HG02981 (cell line): ENCODE data around the gene CHRNG.

Source experiments
- ATAC-seq: cut with Tn5 transposase; IDR thresholded peaks from one replicate; pipeline ENCODE4 v1.9.1; 2021; ENCODE audit warnings: mild to moderate bottlenecking, moderate library complexity; ENCODE audit not compliant: unreplicated experiment

The CHRNG gene

DNA sequence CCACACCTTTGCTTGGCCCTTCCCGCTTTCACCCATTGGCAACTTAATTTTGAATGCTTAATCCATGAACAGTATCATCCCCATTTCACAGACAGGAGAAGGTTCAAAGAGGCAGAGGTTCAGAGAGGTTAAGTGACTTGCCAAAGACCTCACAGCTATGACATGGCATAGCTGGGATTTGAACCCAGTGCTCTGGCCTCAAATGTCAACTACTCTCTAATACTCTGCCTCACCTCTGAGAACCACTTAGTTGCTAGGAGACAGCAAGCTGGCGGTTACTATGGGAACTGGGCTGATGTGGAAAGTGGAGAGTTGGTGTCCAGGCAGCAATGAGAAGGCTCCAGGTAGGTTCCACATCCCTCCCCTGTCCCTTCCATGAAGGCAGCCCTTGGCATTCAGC lies 35.1 kb upstream of the CHRNG start:
- ATAC-seq: no peak

DNA sequence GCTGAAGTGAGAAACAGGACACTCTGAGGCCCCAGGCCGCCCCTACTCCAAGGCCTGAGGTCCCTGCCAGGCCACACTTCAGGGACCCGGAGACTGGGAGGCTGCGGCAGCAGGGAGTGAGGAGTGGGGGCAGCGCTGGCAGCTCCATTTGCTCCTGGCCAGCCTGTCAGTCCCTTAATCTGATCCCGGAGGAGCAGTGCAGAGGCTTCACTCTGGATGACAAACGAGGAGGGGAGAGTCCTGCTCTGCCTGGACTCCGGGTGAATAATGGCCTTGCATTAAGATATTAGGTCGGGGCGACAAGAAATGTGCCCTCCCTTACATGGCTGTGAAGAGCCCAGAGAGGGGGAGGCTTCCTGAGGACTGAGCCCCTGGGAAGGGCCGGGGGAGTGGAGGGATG lies 33.6 kb upstream of the CHRNG start:
- ATAC-seq: no peak

DNA sequence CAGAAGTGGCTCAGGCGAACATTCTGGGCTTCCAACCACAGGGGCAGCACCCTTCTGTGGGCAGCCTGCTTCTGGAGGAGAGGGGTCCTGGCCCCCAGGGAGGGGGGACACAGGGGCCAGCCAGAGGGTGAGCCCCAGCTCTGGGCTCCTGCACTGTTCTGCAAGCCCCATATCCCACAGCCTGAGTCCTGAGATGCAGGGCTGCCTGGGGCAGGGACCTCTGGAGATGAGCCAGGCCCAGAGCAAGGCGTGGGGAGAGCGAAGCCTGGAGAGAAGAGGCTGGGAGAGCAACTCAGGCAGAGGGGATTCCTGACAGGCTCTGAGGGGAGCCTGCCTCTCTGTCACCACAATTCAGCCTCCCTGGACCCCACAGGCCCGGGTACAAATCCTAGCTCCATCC lies 32.8 kb upstream of the CHRNG start:
- no peak for ATAC-seq

DNA sequence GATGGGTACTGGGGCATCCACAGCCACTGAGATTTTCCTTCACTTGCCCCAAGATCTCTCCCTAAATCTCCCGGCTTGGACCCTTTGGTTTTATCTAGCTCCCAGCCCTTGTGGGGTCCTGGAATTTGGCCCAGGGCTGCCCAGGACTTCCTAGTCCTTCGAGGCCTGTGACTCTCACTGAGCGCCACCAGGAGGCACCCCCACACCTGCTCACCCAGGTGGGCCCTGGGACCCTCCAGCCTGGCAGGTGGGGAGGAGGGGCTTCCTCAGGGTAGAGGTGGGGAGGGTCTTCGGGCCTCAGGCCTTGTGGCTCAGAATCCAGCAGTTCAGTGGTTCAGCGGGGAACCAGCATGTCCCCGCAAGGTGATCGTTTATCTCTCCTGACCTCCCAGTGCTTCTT lies 31.2 kb upstream of the CHRNG start:
- ATAC-seq: no peak

DNA sequence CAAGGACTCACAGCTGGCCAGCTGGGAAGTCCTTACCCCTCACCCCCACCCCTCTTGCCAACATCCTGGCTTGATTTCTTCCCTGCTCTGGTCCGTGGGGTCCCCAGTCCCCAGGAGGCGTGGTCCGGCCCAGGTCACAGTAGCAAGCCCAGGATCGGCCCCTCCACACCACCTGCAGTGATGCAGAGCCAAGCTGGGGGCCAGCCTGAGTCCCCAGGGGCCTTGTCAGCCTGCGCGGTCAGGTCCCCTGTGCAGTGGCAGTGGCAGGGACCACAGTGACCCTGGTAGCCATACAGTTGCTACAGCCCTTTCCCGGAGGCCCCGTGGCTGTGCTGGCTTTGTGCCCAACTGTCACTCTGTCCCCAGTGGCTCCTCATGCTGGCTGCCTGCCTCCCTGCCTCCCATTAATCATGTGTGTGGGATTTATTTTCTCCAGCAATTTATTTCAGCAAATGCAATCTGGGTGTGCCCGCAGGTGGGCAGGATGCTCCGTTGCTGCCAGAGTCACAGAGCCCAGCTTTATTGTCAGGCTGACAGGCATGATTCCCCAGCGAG lies 28.1 kb upstream of the CHRNG start:
- ATAC-seq: no peak

DNA sequence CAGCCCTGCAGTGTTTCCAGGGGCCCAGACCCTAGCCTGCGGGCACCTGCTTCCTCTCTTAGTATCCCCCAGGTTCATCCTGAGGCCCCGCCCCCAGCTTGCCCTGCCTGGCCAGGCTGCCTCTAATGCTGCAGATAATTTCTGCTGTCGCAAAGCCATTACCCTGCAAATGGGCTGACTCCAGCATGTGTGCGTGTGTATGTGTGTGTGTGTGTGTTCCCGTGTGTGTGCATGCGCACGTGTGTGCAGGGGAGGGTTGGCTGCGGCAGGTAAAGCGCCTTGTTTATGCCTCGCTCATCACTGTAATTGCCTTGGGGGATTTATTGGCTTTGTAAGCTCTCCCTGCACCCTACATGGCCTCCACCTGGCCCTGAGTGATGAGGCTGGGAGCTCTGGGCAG lies 26.9 kb upstream of the CHRNG start:
- ATAC-seq: no peak

DNA sequence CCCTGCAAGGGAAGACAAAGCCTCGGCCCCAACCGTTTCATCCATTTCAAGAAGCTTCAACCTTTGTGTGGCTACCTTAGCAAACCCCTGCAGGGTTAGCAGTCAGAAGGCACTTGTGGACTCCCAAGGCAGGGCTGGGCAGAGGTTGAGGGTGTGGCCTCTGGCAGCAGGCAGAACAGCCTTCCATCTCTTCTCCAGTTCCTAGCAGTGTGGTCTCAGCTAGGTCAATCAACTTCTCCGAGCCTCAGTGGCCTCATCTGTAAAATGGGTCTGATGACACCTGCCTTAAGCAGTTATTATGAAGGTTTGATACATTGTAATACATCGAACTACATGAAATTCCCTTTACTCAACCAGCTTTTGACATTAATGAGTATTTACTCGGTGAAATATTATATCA lies 26.1 kb upstream of the CHRNG start:
- no peak for ATAC-seq

DNA sequence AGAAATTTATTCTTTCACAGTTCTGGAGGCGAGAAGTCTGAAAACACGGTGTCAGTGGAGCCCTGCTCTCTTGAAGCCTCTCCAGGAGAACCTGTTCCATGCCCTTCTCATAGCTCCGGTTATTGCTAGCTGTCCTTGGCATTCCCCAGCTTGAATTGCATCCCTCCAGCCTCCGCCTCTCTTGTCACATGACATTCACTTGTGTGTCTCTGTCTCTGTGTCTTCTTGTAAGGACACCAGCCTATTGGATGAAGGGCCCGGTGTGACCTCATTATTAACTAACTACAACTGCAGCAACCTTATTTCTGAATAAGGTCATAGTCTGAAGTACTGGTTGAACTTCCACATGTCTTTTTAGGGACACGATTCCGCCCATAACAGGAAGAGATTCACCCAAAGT lies 23.9 kb upstream of the CHRNG start:
- no peak for ATAC-seq

DNA sequence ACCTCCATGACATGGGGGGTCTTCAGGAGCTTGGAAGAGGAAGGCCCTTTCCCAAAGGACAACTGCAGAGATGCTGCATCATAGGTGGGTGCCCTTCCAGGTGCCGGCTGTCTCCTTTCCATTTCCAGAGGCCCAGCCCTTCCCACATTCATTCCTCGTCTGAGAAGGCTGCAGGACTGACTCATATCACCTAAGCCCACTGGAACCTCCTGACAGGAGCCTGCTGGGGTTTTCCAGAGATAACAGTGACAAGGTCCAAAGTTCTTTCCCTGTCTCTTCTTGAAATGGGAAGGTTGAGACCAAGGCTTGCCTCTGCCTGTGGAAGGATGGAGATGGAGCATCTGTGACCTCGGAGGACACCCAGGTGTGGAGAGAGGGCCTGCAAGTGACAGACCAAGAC lies 22.9 kb upstream of the CHRNG start:
- no peak for ATAC-seq

DNA sequence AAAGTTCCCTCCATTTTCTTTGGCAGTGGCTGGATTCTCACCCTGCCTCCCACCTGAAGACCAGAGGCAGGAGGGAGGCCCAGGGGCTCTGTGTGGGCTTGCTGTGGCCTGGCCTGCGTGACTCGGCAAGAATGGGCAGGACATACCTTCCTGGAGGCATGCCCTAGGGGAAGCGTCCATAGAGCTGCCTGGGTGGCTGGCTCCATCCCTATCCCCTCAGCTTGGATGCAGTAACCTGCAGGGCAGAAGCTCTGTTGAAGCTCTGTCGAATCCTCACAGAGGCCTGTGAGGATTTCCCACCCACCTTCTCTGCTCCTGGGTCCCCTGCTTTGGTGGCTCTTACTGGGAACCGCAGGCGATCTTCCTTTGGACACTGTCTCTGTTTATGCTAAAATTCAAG lies 20.6 kb upstream of the CHRNG start:
- no peak for ATAC-seq

DNA sequence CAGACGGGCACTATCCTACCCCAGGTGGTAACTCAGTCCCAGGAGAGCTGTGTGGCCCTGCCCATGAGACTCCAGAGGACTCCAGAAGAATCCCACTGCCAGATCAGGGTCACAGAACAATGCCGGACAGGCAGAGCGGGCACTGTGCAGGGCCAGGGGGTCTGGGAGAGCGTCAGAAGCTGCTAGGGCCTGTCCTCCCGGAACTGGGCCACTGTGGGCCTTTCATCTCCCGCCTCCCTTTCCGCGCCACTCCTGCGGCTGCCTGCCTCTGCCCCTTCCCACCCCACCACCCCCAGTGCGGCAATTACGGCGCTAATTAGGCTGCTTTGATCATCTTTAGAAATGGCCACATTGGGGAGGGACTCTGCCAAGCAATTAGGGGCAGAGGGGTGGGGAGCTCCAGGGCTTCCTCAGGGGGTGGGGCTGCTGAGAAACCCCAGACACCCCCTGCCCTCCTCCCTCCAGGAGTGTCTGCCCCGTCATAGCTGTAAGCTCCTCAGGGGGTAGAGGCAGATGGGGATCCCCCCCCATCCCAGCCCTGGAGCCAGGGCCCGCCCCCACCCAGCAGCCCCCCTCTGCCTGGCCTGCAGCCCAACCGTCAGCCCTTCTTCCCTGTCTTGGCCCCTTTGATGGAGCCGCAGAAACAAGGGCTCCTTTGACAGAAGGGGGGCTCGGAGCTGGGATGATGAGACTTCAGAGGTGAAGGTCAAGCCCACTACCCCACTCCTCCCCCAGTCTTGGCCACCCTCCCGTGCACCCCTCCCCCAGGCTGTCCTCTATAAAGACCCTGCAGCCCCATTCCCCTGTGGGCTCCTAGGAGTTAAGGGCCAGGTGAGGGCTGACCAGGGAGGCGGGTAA lies 19.7 kb upstream of the CHRNG start, which contains the start of gene PRSS56:
Gene PRSS56, plus strand, starts transcription at position 808 of the 858 bp plus-strand sequence. CDS start 211 bp downstream, outside the sequence.
- ATAC-seq: no peak

DNA sequence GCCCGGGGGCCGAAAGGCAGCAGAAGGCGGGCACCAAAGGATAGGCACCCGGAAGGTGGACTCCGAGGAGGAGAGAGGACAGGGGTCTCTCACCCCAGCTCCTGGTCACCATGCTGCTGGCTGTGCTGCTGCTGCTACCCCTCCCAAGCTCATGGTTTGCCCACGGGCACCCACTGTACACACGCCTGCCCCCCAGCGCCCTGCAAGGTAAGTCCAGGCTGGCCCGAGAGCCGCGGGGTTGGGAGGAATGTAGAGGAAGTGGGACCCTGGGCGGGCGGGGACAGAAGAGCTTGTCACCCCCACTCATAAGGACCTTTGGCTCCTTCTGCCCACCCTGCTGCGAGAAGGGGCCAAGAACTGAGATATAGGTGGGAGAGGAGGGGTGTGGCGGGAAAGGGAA lies 19.0 kb upstream of the CHRNG start:
- no peak for ATAC-seq

DNA sequence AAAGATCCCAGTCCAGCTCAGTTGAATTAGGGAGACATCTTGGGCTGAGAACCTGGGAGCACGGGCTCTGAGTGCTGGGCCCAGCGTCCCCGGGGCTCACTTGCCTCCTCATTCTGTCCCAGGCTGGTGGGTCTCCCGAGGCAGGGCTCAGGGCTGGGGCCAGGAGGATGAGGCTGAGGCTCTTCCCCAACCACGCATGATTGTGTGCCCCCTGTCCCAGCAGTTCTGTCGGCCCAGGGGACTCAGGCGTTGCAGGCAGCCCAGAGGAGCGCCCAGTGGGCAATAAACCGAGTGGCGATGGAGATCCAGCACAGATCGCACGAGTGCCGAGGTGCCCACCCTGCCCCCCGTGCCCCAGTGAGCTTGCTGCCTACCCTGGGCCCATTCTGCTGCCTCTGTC lies 18.4 kb upstream of the CHRNG start:
- no peak for ATAC-seq

DNA sequence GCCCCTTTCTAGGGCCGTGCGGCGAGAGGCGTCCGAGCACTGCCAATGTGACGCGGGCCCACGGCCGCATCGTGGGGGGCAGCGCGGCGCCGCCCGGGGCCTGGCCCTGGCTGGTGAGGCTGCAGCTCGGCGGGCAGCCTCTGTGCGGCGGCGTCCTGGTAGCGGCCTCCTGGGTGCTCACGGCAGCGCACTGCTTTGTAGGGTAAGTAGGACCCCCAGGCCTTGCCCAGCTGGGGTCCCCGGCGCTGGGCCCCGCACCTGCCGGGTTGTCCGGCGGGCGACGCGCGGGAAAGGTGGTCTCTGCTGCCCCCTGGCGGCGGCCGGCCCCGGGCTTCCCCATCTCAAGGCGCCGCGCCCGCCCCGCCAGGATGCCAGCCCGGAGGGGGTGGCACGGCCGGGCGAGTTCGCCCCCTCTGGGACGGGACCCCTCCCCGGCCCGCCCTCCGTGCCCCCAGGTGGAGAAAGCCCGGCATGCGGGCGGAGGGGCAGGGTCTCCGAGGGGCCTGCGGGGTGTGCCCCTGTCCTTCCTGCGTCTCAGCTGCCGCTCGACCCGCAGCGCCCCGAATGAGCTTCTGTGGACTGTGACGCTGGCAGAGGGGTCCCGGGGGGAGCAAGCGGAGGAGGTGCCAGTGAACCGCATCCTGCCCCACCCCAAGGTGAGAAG lies 17.4 kb upstream of the CHRNG start:
- no peak for ATAC-seq

DNA sequence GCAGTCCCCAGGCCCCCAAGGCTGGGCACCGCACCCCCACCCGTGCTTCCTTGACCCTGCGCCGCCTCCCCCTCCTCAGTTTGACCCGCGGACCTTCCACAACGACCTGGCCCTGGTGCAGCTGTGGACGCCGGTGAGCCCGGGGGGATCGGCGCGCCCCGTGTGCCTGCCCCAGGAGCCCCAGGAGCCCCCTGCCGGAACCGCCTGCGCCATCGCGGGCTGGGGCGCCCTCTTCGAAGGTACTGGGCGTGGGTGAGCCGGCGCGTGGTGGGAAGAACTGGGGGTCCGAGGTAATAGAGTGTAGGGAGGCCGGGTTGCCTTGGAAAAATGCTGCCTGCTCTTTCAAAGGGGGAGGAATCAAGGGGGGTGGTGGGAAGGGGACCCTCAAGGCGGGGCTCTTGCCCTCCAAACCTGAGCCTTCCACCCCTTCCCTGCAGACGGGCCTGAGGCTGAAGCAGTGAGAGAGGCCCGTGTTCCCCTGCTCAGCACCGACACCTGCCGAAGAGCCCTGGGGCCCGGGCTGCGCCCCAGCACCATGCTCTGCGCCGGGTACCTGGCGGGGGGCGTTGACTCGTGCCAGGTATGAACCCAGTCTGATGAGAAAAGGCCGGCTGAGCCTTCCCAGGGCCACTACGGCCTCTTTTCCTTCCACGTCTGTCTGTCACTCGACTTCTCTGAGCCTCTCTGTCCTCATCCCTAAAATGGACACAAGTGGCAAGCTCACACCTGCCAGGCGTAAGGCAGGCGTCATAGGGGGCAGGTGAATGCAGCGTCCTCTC lies 16.7 kb upstream of the CHRNG start:
- no peak for ATAC-seq

DNA sequence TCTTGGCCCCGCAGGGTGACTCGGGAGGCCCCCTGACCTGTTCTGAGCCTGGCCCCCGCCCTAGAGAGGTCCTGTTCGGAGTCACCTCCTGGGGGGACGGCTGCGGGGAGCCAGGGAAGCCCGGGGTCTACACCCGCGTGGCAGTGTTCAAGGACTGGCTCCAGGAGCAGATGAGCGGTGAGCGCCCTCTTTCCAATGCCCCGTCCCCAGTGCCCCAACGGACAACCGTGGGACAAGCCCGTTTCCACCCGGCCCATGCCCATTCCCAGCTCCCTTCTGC lies 16.1 kb upstream of the CHRNG start:
- ATAC-seq: no peak

DNA sequence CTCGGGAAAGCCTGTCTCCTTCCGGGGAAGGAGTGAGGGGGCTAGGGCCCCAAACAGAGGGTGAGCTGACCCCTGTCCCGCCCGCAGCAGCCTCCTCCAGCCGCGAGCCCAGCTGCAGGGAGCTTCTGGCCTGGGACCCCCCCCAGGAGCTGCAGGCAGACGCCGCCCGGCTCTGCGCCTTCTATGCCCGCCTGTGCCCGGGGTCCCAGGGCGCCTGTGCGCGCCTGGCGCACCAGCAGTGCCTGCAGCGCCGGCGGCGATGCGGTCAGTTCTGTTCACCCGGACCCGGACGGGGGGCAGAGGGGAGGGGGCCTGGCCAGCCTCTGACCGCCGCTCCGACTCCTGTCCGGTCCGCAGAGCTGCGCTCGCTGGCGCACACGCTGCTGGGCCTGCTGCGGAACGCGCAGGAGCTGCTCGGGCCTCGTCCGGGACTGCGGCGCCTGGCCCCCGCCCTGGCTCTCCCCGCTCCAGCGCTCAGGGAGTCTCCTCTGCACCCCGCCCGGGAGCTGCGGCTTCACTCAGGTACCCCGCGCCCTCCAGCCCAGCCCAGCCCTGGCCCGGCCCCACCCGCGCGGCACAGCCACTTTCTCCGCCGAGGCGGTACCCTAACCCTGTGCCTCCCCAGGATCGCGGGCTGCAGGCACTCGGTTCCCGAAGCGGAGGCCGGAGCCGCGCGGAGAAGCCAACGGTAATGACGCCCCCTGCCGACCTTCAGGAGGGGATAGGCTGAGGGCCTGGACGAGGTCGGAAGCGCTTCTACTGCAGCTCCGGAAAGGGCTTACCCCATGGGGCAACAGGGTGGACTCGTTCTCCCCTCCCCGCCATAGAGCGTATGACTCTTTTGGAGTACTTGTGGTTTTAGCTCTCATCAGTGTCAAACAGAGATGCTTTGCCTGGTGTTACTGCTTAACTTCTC lies 15.6 kb upstream of the CHRNG start:
- ATAC-seq: no peak

DNA sequence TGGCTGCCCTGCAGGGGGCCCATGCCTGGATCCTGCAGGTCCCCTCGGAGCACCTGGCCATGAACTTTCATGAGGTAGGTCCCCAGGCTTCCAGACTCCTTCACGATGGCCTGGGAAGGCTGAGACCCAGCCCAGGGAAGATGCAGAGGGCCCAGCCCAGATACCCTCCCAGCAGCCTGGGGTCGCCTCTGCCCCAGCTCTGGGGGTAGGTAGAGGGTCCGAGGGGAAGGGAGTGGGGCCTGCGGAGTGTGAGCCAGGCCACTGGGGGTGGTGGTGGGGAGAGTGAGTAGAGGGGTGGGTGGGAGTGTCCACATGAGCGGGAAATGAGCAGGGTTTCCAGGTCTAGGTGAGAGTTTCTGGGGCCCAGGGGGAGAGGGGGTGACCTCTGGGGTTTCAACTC lies 14.7 kb upstream of the CHRNG start:
- ATAC-seq: no peak

DNA sequence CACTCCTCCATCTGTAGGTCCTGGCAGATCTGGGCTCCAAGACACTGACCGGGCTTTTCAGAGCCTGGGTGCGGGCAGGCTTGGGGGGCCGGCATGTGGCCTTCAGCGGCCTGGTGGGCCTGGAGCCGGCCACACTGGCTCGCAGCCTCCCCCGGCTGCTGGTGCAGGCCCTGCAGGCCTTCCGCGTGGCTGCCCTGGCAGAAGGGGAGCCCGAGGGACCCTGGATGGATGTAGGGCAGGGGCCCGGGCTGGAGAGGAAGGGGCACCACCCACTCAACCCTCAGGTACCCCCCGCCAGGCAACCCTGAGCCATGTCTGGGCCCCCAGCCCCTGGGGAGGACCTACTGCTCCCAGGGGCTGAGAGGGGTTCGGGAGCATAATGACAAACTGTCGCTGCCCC lies 14.3 kb upstream of the CHRNG start:
- no peak for ATAC-seq

DNA sequence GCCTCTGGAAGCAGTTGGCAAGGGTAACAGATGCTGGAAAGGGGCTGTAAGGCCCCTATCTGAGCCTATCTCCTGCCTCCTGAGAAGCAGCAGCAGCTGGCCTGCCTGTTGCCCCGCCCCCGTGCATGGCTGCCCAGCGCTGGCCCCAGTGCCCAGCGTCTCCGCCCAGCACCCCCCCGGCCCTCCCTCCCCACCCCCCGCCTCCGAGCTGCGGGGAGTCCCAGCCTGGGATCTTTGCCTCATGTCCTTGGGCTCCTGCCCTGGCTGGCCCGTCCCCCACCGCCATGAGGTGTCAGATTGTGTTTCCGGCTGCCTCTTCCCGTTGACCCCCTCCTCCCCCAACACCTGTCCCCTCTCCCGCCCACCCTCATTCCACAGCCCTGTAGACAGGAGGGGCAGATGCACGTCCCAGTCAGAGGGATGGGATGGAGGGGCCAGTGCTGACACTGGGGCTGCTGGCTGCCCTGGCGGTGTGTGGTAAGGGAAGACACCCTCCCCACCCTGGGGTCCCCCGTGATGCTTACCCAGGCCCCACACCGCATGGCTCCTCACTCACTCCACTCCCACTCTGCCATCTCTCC lies 13.6 kb upstream of the CHRNG start, which contains the start of gene CHRND:
Gene CHRND, plus strand, starts transcription at position 370 of the 581 bp plus-strand sequence. Its CDS starts 56 bp downstream, at position 426.
- ATAC-seq: no peak
